SW480 (cell line): Measurements from ENCODE around the gene C22orf42.
"Not testable (repeated sequence)": the region's sequence is repeated elsewhere in the genome, so short reads cannot be mapped to it uniquely, and the experiment has no call there.

ENCODE experiments used
- DNase-seq: peaks from one replicate; pipeline ENCODE4 v3.0.0-alpha.2; 2016; ENCODE audit warnings: low spot score

The C22orf42 gene

DNA sequence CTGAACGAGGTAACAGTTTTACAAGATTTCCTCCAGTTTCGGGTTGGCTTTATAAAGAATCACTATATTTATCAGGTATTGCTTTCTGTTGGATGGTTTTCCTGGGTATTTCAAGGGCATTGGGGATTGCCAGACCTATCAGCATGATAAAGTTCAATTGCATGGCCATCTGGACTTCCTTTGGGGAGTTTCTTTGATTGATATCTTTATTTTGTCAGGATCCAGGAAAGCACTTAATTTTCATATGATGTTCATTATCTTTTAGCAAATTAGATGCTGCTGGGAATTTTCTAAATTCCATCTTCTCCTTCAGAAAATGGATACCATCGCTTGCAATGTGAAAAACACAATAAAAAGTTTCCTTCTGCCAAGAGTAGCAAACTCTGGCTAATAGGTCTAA, 24.5 kb upstream of the C22orf42 start:
- no peak for DNase-seq

DNA sequence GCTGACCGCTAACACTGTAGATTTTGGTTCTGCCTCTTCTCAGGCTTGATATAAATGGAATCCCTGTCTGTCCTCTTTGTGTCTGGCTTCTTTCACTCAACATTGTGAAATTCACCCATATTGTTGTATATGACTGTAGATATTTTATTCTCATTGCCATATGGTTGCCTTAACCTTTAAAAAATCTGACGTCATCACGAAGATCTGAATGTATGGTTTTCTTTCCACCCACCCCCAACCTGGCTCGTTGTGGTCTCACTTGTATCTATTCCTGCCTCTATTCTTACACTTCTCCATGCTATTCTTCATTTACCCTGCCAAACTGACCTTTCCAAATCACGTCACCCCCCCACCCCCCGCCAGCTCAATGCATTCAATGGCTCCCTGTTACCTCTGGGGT, 21.9 kb upstream of the C22orf42 start:
- DNase-seq = no peak

DNA sequence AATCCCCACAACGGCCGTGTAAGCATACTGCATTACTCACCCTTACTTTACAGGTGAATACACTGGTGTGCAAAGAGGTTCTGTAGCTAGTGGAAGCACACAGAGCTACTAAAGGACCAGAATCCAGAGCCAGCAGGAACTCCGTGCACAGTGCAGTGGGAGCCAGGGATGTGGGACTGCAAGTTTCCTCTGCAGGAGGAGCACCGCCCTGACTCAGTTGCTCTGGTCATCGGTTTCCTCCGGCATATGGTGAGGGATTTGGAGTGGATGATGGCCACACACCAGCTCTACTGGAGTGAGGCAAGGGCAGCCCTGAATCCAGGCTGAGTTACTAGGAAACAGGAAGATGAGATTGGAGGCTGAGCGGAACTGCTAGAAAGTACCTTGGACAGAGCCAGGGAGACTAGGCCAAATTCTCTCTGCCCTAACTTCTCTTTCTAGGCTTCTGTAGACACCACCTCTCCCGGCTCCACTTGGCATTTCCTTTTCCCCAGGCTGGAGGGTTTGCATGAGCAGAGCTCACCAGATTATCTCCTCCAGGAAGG, 18.2 kb upstream of the C22orf42 start:
- DNase-seq = no peak

DNA sequence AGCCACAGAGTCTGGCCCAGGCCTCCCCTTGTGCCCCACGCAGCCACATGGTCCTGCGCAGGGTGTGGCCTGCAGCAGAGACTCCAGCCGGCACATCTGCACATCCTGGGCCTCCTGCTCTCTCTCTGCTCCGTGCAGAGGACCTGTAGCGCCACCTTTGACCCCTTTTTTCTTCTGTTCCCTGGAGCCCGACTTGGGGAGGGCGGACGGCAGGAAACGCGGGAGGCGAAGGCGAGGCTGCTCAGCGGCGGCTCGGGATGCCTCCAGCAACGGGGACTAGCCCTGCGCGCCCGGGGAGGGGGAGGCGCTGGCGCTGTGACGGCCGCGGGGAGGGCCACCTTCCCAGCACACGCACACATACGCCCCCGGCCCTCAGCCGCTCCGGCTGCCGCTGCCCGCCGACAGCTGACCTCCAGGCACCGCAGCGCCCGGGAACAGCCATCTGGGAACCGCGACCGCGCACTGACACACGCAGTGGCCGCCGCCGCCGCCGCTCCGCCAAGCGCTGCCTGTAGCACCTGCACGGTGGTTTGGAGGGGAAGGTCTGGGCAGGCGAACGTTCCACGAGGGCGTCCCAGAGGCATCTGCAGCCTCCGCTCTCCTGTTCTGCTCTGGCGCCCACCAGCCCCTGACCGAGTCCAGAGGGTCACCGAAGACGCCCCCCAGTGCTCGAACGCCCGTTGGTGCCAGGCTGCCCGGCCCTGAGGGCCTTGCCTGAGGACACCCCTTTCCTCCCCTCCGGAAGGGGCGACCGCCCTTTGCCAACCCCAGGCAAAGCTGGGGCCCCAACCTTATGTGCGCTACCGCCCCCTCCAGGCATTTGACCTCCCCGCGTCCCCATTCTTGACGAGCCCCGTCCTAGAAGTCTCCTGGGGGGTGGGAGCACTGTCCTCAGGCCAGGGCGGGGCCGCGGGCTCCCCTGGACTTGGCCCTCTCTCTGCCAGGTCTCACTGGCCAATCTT, 16.9 kb upstream of the C22orf42 start:
- DNase-seq = no peak

DNA sequence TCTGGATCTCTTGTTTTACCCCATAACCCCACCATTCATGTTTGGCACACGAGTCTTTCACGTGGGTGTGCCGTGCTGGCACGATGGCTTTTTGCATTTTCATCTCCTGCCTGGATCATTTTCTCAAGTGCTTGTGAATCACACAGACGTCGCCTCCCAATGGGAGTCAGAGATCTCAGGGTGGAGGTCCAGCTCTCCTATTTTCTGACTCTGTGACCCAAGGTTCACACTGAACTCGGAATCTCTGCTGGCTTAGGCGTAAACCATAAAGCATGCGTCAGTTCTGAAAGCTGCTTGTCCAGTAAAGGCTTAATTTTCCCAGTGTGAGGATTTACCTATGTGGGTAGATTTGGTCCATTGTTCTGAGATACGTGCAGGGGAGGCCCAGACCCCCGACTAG, 16.0 kb upstream of the C22orf42 start:
- DNase-seq = no peak

DNA sequence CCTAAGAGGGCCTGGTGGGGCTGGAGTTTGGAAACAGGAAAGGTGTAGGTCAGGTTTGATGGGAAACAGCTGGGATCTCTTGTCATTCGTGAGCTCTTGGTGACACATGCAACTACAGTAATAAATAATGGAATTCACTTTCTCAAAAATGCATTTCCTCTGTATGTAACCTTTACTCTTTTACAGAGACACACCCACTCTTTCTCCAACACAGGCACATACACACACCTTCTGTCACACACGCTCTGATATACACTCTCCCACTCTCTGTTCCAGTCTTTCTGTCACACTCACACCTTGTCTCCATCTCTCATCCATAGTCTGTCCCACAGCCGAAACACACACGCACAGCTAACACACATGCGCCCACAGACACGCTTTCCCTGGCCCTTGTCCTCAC, 6.6 kb upstream of the C22orf42 start:
- DNase-seq = no peak

DNA sequence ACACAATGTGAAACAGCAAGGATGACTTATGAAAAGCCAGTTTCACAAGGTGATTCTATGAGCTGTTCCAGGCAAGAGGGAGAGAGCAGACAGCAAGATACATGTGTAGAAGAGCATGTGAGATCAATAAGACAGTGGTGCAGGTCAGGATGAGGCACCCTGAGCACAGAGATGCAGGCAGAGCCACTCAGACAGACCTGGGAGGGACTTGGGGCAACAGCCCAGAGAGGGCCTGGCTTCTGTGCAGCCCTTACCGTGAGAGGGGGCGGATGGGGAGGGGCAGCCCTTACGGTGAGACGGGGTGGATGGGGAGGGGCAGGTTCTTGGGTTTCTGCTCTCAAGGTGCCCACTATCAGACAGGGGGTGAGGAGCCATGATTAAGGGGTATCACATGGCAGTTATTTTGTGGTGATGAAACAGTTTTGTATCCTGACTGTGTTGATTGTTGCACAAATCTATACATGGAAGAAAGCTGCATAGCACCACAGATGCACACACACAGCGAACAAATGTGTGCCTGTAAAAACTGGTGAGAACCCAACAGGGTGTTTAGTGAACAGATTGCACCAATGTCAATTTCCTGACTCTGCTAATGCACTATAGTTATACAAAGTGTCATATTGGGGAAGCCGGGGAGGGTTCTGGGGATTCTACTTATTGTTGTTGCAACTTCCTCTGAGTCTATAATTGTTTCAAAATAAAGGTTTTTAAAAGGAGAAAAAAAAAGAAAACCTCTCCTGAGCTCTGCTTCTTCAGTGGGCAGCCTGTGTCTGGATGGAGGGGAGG, 5.2 kb upstream of the C22orf42 start:
- DNase-seq = no peak

DNA sequence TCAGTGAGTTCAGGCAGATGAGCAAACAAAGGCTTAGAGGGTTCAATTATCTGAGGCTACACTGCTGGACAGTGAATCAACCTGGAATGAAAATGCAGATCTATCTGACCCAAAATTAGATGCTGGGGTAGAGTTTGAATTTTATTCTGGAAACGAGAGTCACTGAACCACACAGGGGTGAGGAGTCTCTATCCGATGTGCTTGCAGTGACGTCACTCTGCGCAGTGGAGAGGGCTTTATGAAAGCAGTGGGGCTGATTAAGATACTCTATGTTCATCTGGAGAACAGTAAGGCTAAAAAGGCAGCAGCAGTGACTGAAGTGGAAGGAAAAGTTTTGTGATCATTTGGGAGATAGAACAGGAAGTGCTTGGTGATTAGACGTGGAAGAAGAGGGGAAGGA, 1.3 kb upstream of the C22orf42 start:
- not testable (repeated sequence) for DNase-seq

DNA sequence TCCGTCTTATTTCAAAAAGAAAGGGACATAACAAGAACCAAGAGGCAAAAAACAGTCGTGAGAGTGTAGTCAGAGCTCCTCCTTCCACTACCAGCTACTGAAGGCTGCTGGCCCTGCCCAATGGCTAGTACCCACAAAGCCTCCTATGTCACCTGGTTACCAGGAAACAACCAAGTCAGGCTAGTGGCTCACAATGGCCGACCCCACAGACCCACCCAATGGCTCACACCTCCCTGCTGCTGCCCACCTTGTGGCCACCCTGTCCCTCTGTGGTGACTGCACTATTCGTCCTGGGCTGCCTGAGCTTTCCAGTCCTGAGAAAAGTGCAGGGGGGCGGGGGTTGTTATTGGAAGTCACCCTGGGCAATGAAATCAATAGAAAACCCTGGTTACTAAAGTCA, 1.5 kb downstream of the C22orf42 start:
- DNase-seq = not testable (repeated sequence)

DNA sequence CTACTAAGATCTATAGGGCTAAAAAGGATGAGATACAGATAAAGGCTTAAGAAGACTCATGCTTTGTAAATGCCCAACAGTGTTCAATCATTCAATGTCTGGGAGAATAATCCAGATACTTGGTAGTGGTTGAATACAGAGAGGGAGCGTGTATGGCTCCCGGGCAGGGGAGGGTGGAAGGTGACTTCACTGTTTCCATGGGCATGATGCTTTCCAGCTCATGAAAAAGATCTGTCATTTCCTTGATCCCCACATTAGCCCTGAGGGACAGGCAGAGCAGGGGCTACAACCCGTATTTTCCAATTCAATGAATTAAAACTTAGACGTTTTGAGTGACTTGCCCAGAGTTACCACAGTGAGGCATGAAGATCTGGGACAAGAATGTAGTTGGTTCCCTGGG, 4.4 kb downstream of the C22orf42 start:
- not testable (repeated sequence) for DNase-seq

DNA sequence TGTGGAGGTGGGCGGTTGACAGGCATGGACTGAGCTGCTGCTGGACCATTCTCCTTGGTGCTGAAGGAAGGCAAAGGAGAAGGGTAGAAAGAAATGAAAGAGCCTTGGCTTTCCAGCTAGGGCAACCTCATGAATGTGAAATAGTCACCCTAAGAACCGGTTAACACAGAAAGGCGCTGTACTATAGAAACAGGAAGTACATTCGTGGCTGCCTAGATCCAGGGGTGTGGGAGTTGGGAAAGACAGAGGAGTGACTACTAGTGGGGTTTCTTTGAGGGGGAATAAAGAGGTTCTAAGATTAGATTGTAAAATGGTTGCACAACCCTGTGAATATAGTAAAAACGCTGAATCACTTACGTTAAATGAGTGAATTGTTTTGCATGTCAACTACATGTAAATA, 7.5 kb downstream of the C22orf42 start:
- DNase-seq = not testable (repeated sequence)

DNA sequence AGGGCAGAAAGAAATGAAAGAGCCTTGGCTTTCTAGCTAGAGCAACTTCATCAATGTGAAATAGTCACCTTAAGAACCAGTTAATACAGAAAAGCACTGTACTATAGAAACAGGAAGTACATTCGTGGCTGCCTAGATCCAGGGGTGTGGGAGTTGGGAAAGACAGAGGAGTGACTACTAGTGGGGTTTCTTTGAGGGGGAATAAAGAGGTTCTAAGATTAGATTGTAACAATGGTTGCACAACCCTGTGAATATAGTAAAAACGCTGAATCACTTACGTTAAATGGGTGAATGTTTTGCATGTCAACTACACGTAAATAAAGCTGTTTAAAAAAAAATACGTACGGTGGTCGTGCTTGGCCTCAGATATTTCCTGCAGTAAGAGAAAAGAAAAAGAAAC, 8.5 kb downstream of the C22orf42 start:
- DNase-seq = not testable (repeated sequence)

DNA sequence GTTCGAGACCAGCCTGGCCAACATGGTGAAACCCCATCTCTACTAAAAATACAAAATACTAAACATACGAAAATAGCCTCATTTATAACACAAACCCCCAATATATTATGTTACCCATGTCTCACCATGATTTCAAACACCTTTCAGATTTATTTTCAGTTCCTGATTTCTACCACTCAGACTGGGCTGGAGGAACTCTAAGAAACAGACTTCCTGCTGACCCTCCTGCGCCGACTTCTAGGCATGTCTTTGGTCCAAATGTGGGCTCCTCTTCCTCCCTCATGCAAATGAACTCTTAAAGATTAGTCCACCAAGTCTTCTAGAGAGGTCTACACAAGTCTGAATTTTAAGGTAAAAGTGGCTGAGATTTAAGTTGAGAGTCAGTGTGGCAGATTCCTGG, 10.7 kb downstream of the C22orf42 start:
- not testable (repeated sequence) for DNase-seq

DNA sequence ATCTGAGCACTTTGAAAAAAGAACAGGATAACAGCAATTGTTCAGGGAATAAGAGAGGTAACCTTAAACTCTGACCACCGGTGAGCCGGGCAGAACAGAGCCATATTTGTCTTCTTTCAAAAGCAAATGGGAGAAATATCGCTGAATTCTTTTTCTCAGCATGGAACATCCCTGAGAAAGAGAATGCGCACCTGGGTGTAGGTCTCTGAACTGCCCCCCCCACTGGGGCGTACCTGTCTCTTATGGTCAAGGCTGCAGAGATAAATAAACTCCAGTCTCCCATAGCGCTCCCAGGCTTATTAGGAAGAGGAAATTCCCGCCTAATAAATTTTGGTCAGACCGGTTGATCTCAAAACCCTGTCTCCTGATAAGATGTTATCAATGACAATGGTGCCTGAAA, 12.0 kb downstream of the C22orf42 start:
- DNase-seq = not testable (repeated sequence)

DNA sequence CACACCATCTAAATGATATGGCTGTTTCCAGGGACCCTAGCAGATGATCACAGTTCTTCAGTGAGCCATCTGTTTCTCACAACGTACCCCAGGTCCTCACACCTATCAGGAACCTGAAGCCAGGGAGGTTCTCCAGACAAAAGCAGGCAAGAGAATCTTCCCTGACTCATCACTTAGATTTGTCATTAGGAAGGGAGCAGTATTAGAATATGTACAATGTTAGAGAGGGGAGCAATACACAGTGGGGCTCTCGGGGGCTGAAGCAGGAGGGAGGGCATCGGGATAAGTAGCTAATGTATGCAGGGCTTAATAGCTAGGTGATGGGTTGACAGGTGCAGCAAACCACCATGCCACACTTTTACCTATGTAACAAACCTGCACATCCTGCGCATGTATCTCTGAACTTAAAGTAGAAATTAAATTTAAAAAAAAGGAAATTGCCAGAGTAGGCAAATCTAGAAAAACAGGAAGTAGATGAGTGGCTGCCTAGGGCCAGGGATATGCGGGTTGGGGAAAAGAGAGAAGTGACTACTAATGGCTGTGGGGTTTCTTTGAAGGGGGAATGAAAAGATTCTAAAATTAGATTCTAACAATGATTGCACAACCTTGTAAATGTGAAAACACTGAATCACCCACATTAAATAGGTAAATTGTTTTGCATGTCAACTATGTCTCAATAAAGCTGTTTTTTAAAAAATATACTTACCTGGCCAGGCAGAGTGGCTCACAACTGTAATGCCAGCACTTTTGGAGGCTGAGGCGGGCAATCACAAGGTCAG, 14.4 kb downstream of the C22orf42 start:
- DNase-seq = no peak

DNA sequence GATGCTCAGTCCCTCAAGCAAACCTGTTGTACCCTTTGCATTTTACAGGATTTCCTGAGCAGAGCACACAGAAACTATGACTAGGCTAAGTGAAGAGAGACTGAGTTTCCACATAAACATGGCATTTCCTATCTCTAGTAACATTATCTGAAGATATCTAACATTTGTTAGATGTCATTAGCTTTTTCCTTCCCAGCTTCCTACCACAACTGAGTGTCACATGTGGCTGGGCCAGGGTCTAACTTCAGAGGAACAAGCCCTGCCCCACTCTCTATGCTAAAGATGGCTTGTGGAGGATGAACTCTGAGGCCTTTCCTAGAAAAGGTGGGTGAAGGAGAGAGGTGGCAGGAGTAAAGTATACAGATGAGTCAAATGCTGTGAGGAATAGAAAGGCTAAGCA, 16.5 kb downstream of the C22orf42 start:
- no peak for DNase-seq

DNA sequence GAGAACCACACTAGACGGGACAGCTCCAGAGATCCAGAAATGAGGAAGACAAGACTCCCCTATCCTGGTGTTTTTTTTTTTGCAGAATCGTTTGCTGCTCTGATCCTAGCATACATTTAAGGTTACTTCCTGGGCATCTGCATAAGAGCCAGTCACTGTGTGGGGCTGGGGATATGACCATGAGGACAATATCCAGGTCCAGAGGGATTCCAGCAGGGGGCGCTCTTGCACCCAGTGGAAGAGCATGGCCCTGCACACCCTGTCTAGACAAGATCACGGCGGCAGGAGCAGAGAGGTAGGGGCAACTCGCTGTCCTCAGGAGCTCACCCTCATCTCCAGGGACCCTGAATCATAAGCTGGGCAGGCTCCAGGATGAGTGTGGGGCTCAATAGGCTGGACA, 18.4 kb downstream of the C22orf42 start:
- not testable (repeated sequence) for DNase-seq

DNA sequence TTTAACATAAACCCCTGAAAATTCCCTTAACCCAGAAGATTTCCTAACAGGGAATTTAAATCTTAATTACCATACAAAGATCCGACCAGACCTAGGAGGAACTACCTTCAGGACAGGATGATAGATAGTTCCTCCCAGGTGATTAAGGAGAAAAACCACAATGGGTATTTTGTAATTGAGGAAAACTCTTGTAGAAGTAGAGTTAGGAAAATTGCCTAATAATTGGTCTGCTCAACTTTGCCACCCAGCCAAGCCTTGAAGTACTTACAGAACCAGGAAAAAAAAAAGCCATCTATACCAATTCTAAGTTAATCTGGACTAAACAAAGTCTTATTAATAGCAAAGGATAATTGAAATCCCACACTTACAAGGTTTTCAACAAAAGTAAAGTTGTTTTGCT, 20.5 kb downstream of the C22orf42 start:
- DNase-seq = not testable (repeated sequence)

DNA sequence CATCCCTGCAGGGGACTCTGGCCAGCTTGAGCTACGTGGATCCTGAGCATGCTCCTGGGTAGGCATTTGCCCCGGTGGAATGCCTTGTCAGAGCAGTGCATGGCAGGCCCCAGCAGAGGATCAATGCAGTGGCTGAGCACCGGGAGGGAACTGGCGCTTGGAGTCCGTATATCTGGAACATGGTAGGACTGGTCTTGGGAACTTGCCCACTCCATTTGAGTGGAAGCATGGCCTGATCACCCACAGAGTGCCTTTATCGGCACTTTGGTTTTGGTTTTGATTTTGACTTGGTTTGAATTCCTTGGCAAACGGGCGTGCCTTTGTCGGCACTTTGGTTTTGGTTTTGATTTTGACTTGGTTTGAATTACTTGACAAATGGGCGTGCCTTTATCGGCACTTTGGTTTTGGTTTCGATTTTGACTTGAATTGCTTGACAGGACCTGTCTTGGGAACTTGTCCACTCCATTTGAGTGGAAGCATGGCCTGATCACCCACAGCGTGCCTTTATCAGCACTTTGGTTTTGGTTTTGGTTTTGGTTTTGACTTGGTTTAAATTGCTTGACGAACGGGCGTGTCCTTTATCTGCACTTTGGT, 21.3 kb downstream of the C22orf42 start:
- DNase-seq = peak; percentile 73

DNA sequence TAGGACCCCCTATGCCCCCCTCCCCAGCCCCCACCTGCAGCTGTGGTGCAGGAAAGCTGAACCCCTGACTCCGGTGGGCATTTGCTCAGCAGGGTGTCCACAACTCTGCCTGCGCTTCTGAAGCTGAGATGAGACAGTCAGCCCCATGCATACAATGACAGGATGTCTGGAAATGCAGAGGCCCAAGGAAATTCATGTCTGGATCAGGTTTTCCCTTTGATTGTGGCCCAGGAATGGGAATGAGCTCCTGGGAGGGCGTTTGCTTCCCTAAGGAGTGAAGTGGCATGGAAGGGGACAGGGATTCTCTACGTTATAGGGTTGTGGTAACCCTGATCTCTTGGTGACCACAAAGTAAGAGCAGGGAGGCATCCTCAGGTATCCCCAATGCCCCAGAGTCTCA, 22.2 kb downstream of the C22orf42 start:
- not testable (repeated sequence) for DNase-seq

DNA sequence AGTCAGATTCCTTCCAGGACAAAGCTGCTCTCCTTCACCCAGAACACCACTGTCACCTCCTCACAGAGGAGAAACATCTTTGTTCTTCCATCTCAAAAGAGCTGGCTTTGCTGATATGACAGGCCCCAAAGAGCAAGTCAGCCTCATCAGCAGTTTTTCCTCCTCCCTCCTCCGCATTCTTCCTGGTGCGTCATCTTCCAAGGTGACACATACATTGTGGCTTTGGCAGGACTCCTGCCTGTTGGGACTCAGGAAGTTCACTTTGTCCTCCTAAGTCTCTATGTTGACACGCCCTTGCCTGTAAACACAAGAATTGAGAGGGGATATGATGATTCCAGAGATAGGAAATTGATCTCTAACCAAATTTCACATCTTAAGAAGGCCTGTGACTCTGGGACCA, 23.1 kb downstream of the C22orf42 start:
- peak; percentile 69 for DNase-seq

DNA sequence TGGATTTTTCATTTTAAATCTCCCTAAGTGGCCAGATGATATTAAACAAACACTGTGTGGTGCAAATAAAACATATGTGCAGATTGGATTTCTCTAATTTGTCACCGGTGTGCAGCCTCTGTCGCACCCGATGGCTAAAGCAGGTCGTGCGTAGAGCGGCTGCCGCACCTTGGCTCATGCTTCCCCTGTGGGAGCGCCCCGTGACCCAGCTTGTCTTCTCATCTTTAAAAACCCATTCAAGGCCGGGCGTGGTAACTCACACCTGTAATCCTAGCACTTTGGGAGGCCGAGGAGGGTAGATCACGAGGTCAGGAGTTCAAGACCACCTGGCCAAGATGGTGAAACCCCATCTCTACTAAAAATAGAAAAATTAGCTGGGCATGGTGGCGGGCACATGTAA, 24.3 kb downstream of the C22orf42 start:
- DNase-seq = not testable (repeated sequence)
